ENCODE data around the gene VGLL3.

VGLL3 gene

GRCh38 chr3:86948822-86949221 lies 42.1 kb downstream of the VGLL3 start:
- no peak overlapping the region for H3K9ac ChIP-seq (ENCODE audit: low read length)
- H3K27ac ChIP-seq (ENCODE audit: low read depth, low read length): no peak overlapping the region
- no peaks in the 10 kb centered on the region for H3K4me1 ChIP-seq (ENCODE audit: insufficient read depth, low read length)
- no peaks in the 10 kb centered on the region for H3K9me3 ChIP-seq (ENCODE audit: low read length)
- H3K27me3 ChIP-seq (ENCODE audit: control insufficient read depth in 1 of 2, insufficient read depth in 2 of 2, low read length in 2 of 2): no peaks in the 10 kb centered on the region
- no peaks in the 10 kb centered on the region for H3K36me3 ChIP-seq (ENCODE audit: insufficient read depth, low read length)
- no peak overlapping the region for H3K4me3 ChIP-seq (ENCODE audit: low read depth in 1 of 2, low read length in 2 of 2)

GRCh38 chr3:86942206-86942605 lies 48.7 kb downstream of the VGLL3 start:
- Histone ChIP-seq H3K27ac (ENCODE audit: low read depth, low read length) (no peak overlapping the region), H3K4me1 (ENCODE audit: insufficient read depth, low read length) (peaks cover 6% of the 10 kb centered on the region), H3K9me3 (ENCODE audit: low read length) (no peaks in the 10 kb centered on the region), H3K9ac (ENCODE audit: low read length) (no peak overlapping the region), H3K27me3 (ENCODE audit: control insufficient read depth in 1 of 2, insufficient read depth in 2 of 2, low read length in 2 of 2) (no peaks in the 10 kb centered on the region), H3K4me3 (ENCODE audit: low read depth in 1 of 2, low read length in 2 of 2) (no peak overlapping the region), H3K36me3 (ENCODE audit: insufficient read depth, low read length) (no peaks in the 10 kb centered on the region)

DNA sequence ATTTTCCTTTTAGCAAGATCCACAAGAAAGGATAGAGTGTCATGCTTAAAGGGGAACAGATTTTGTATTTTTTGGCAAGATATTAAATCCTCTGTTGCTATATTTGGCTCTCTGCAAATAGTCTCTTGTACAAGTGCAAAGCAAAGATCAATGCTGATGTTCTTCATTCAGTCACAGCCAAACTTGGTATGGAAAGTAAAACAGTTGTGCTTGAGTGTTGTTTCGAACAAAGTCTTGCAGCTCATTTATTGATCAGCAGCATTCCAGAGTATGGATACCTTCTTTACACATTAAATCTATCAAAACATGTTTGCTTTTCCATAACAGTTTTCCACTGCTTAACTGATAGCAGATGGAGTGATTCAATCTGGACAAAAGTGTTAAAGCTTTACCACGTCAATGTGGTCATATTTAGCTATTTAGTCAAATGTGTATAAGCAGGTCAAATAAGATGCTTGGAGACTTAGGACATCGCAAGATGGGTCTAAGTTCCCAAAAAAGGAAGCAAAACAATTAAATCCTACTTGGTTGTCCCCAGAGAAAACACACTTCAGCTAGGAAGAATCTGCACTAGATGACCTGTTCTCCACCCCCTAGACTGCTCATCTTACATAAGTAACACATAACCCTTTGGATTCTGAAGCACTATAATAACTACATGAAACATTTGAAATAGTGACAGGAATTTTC lies 52.4 kb downstream of the VGLL3 start:
- Histone ChIP-seq H3K27me3 (ENCODE audit: control insufficient read depth in 1 of 2, insufficient read depth in 2 of 2, low read length in 2 of 2) (no peaks in the 10 kb centered on the region), H3K4me1 (ENCODE audit: insufficient read depth, low read length) (peaks cover 6% of the 10 kb centered on the region), H3K36me3 (ENCODE audit: insufficient read depth, low read length) (no peaks in the 10 kb centered on the region), H3K27ac (ENCODE audit: low read depth, low read length) (no peak overlapping the region), H3K9me3 (ENCODE audit: low read length) (no peaks in the 10 kb centered on the region), H3K4me3 (ENCODE audit: low read depth in 1 of 2, low read length in 2 of 2) (no peak overlapping the region), H3K9ac (ENCODE audit: low read length) (no peak overlapping the region)

GRCh38 chr3:86937306-86937791 lies 53.6 kb downstream of the VGLL3 start:
- Histone ChIP-seq H3K9ac (ENCODE audit: low read length) (no peak overlapping the region), H3K4me1 (ENCODE audit: insufficient read depth, low read length) (peaks cover 6% of the 10 kb centered on the region), H3K36me3 (ENCODE audit: insufficient read depth, low read length) (no peaks in the 10 kb centered on the region), H3K4me3 (ENCODE audit: low read depth in 1 of 2, low read length in 2 of 2) (no peak overlapping the region), H3K9me3 (ENCODE audit: low read length) (no peaks in the 10 kb centered on the region), H3K27ac (ENCODE audit: low read depth, low read length) (peak overlapping the region; percentile 35), H3K27me3 (ENCODE audit: control insufficient read depth in 1 of 2, insufficient read depth in 2 of 2, low read length in 2 of 2) (no peaks in the 10 kb centered on the region)

DNA sequence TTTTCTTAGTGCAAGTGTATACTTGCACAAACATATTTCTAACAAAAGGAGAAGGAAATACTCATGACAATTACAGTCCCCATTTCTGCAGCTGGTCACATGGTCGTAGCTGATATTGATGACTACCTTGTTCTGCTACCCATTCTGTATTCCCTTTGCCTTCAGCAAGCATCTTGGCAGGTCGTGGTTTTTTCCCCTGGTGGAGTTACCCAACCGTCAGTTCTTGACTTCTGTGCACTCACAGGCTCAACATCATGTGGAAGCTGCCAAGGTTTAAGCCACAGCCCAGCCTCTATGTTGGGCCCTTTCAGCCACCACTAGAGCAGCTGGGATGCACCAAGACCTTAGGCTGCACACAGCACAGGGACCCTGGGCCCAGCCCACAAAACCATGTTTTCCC lies 56.1 kb downstream of the VGLL3 start:
- H3K4me1 ChIP-seq (ENCODE audit: insufficient read depth, low read length): peaks cover 6% of the 10 kb centered on the region
- H3K9me3 ChIP-seq (ENCODE audit: low read length): no peaks in the 10 kb centered on the region
- no peaks in the 10 kb centered on the region for H3K36me3 ChIP-seq (ENCODE audit: insufficient read depth, low read length)
- no peaks in the 10 kb centered on the region for H3K27me3 ChIP-seq (ENCODE audit: control insufficient read depth in 1 of 2, insufficient read depth in 2 of 2, low read length in 2 of 2)
- no peak overlapping the region for H3K27ac ChIP-seq (ENCODE audit: low read depth, low read length)
- H3K9ac ChIP-seq (ENCODE audit: low read length): no peak overlapping the region
- no peak overlapping the region for H3K4me3 ChIP-seq (ENCODE audit: low read depth in 1 of 2, low read length in 2 of 2)

- Histone ChIP-seq H3K36me3 (ENCODE audit: insufficient read depth, low read length) (no peaks in the 10 kb centered on the region), H3K4me3 (ENCODE audit: low read depth in 1 of 2, low read length in 2 of 2) (no peak overlapping the region), H3K9ac (ENCODE audit: low read length) (no peak overlapping the region), H3K27me3 (ENCODE audit: control insufficient read depth in 1 of 2, insufficient read depth in 2 of 2, low read length in 2 of 2) (no peaks in the 10 kb centered on the region), H3K27ac (ENCODE audit: low read depth, low read length) (no peak overlapping the region), H3K4me1 (ENCODE audit: insufficient read depth, low read length) (no peaks in the 10 kb centered on the region), H3K9me3 (ENCODE audit: low read length) (no peaks in the 10 kb centered on the region)
Observed at GRCh38 chr3:86930831-86931230, 60.1 kb downstream of the VGLL3 start.

DNA sequence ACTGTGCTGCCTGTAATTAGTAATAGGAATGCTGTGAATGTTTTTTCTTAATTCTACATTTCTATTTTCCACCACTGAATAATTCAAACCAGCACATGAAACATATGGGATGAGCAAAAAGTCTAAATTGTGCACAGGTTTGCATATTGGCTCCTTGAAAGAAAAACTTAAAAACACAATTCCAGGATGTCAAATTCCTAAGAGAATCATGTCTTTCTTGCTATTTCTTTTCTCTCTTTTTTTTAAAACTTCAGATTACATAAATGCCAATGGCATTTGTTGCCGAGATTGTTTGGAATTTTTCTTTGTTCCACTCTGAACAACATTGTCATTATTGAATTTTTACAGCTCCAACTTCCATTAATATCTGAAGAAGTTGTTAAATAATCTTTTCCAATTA lies 60.8 kb downstream of the VGLL3 start:
- H3K4me3 ChIP-seq (ENCODE audit: low read depth in 1 of 2, low read length in 2 of 2): no peak overlapping the region
- no peak overlapping the region for H3K27ac ChIP-seq (ENCODE audit: low read depth, low read length)
- H3K27me3 ChIP-seq (ENCODE audit: control insufficient read depth in 1 of 2, insufficient read depth in 2 of 2, low read length in 2 of 2): no peaks in the 10 kb centered on the region
- H3K36me3 ChIP-seq (ENCODE audit: insufficient read depth, low read length): no peaks in the 10 kb centered on the region
- no peaks in the 10 kb centered on the region for H3K9me3 ChIP-seq (ENCODE audit: low read length)
- no peak overlapping the region for H3K9ac ChIP-seq (ENCODE audit: low read length)
- no peaks in the 10 kb centered on the region for H3K4me1 ChIP-seq (ENCODE audit: insufficient read depth, low read length)

- Histone ChIP-seq H3K36me3 (ENCODE audit: insufficient read depth, low read length) (no peaks in the 10 kb centered on the region), H3K9ac (ENCODE audit: low read length) (no peak overlapping the region), H3K4me3 (ENCODE audit: low read depth in 1 of 2, low read length in 2 of 2) (no peak overlapping the region), H3K27me3 (ENCODE audit: control insufficient read depth in 1 of 2, insufficient read depth in 2 of 2, low read length in 2 of 2) (no peaks in the 10 kb centered on the region), H3K9me3 (ENCODE audit: low read length) (no peaks in the 10 kb centered on the region), H3K4me1 (ENCODE audit: insufficient read depth, low read length) (no peaks in the 10 kb centered on the region), H3K27ac (ENCODE audit: low read depth, low read length) (no peak overlapping the region)
Observed at GRCh38 chr3:86929046-86929445, 61.9 kb downstream of the VGLL3 start.

DNA sequence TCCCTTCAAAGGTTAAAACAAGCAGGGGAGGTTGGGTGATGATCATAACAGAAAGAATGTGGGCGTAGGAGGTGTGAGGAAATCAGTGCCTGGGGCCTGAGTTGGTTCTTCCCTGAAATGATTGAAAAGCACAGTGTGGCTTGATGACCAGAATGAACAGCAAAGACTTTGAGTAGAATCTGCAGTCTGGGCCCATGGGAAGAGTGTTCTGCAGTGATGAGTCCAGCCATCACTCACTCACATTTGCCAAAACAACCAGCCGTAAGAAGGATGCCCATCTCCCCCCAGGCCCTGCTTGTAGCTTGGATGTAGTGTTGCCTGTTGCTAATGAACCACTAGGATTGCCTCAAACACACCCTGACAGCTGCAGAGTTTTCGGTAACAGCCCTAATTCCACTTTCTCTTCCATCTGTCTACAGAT lies 67.9 kb downstream of the VGLL3 start:
- H3K4me1 ChIP-seq (ENCODE audit: insufficient read depth, low read length): no peaks in the 10 kb centered on the region
- no peaks in the 10 kb centered on the region for H3K27me3 ChIP-seq (ENCODE audit: control insufficient read depth in 1 of 2, insufficient read depth in 2 of 2, low read length in 2 of 2)
- no peaks in the 10 kb centered on the region for H3K9me3 ChIP-seq (ENCODE audit: low read length)
- no peak overlapping the region for H3K4me3 ChIP-seq (ENCODE audit: low read depth in 1 of 2, low read length in 2 of 2)
- H3K27ac ChIP-seq (ENCODE audit: low read depth, low read length): no peak overlapping the region
- no peak overlapping the region for H3K9ac ChIP-seq (ENCODE audit: low read length)
- no peaks in the 10 kb centered on the region for H3K36me3 ChIP-seq (ENCODE audit: insufficient read depth, low read length)

- Histone ChIP-seq H3K9me3 (ENCODE audit: low read length) (no peaks in the 10 kb centered on the region), H3K27ac (ENCODE audit: low read depth, low read length) (no peak overlapping the region), H3K9ac (ENCODE audit: low read length) (no peak overlapping the region), H3K27me3 (ENCODE audit: control insufficient read depth in 1 of 2, insufficient read depth in 2 of 2, low read length in 2 of 2) (no peaks in the 10 kb centered on the region), H3K4me3 (ENCODE audit: low read depth in 1 of 2, low read length in 2 of 2) (no peak overlapping the region), H3K4me1 (ENCODE audit: insufficient read depth, low read length) (no peaks in the 10 kb centered on the region), H3K36me3 (ENCODE audit: insufficient read depth, low read length) (no peaks in the 10 kb centered on the region)
Observed at GRCh38 chr3:86921971-86922680, 68.8 kb downstream of the VGLL3 start.

DNA sequence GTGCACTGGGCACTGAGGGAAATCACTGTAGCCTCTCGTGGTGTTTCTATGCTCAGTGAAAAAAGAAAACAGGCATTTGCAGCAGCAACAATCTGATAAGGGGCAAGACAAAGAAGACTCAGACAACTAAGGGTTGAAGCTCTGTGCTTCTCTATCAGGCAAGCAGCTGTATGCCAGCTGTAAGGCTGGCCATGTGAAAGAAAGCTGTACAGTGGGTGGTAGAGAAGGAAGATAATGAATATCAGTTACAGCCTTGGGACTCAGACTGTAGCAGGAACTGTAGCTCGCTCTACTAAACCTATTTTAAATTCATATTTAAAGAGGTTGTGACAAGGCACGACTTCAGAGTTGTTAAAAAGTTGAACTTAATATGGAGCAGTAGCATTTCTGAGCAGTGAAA lies 76.3 kb downstream of the VGLL3 start:
- H3K27ac ChIP-seq (ENCODE audit: low read depth, low read length): no peak overlapping the region
- H3K4me3 ChIP-seq (ENCODE audit: low read depth in 1 of 2, low read length in 2 of 2): no peak overlapping the region
- no peaks in the 10 kb centered on the region for H3K4me1 ChIP-seq (ENCODE audit: insufficient read depth, low read length)
- no peaks in the 10 kb centered on the region for H3K36me3 ChIP-seq (ENCODE audit: insufficient read depth, low read length)
- no peaks in the 10 kb centered on the region for H3K9me3 ChIP-seq (ENCODE audit: low read length)
- H3K9ac ChIP-seq (ENCODE audit: low read length): no peak overlapping the region
- H3K27me3 ChIP-seq (ENCODE audit: control insufficient read depth in 1 of 2, insufficient read depth in 2 of 2, low read length in 2 of 2): no peaks in the 10 kb centered on the region

- Histone ChIP-seq H3K4me3 (ENCODE audit: low read depth in 1 of 2, low read length in 2 of 2) (no peak overlapping the region), H3K36me3 (ENCODE audit: insufficient read depth, low read length) (no peaks in the 10 kb centered on the region), H3K27me3 (ENCODE audit: control insufficient read depth in 1 of 2, insufficient read depth in 2 of 2, low read length in 2 of 2) (no peaks in the 10 kb centered on the region), H3K27ac (ENCODE audit: low read depth, low read length) (no peak overlapping the region), H3K9ac (ENCODE audit: low read length) (no peak overlapping the region), H3K9me3 (ENCODE audit: low read length) (no peaks in the 10 kb centered on the region), H3K4me1 (ENCODE audit: insufficient read depth, low read length) (no peaks in the 10 kb centered on the region)
Observed at GRCh38 chr3:86913160-86913559, 77.8 kb downstream of the VGLL3 start.

All from muscle layer of colon (tissue), 2 donors.